Activated CD4-positive, alpha-beta memory T cell treated with anti-CD3 and anti-CD28 coated beads for 36 hours (primary cell): ENCODE data around the gene GATA2. TPM values are rescaled to one million over a fixed set of nuclear protein-coding genes. Genes with fewer than 3 reads are reported as not detected.

Source experiments
- CTCF ChIA-PET: fragments of 350-600 bp; sonication (Branson Sonifier 250); formaldehyde crosslinking; loops from one replicate; lab custom pipeline; 2021; ENCODE audit warnings: antibody characterized with exemption, inconsistent platforms; lab: Charles Lee
- POLR2A ChIA-PET: fragments of 350-600 bp; sonication (Branson Sonifier 250); formaldehyde crosslinking; loops from one replicate; lab custom pipeline; 2021; ENCODE audit warnings: antibody characterized with exemption; lab: Charles Lee
- DNase-seq: peaks from one replicate; pipeline ENCODE4 v3.0.0-alpha.2; 2020
- H3K27ac Mint-ChIP-seq: one replicate; pipeline ENCODE4 v1.8.0; 2021; ENCODE audit warnings: mixed read lengths
- H3K27me3 Mint-ChIP-seq: one replicate; pipeline ENCODE4 v1.8.0; 2021; ENCODE audit warnings: mixed read lengths
- H3K36me3 Mint-ChIP-seq: one replicate; pipeline ENCODE4 v1.8.0; 2021; ENCODE audit warnings: mixed read lengths
- H3K4me1 Mint-ChIP-seq: one replicate; pipeline ENCODE4 v1.8.0; 2021; ENCODE audit warnings: low read depth, mixed read lengths
- H3K4me3 Mint-ChIP-seq: one replicate; pipeline ENCODE4 v1.8.0; 2021; ENCODE audit warnings: mild to moderate bottlenecking, mixed read lengths
- H3K9me3 Mint-ChIP-seq: one replicate; pipeline ENCODE4 v1.8.0; 2021; ENCODE audit warnings: mixed read lengths
- intact Hi-C: fragments of 100-400 bp; cut with micrococcal nuclease; formaldehyde crosslinking; loops from one replicate; pipeline ENCODE4 v1.15.1; 2023
- total RNA-seq, 2 experiments: library from RNA; stranded (reverse); gene quantifications; one replicate each; pipeline ENCODE4 v1.2.3, GENCODE V29; 2021

GATA2 gene
- total RNA-seq, 2 experiments from 2014 or later: not detected

- no peak for DNase-seq
- H3K36me3 Mint-ChIP-seq: no peaks in the 10 kb centered on the region
- no peak overlapping the region for H3K27ac Mint-ChIP-seq
- no peaks in the 10 kb centered on the region for H3K9me3 Mint-ChIP-seq
- no peak overlapping the region for H3K4me3 Mint-ChIP-seq
- peaks cover 5% of the 10 kb centered on the region for H3K4me1 Mint-ChIP-seq
- intact Hi-C loops: no loop called here
- POLR2A ChIA-PET: no interaction called here
- CTCF ChIA-PET: interaction anchor here (0.8 to 1.6 kb wide), 5 partner anchors 12 to 72 kb away, joined by 3 to 19 read pairs (median 3); no protein-coding TSS in a partner anchor
- H3K27me3 Mint-ChIP-seq: peaks cover 41% of the 10 kb centered on the region
These were observed 6.0 kb upstream of the GATA2 start for GRCh38 chr3:128498901-128499530.

- H3K27me3 Mint-ChIP-seq: peaks cover 47% of the 10 kb centered on the region
- H3K27ac Mint-ChIP-seq: no peak overlapping the region
- H3K36me3 Mint-ChIP-seq: no peaks in the 10 kb centered on the region
- DNase-seq: no peak
- ChIA-PET POLR2A (no interaction called here), CTCF (interaction anchor here (0.8 to 1.8 kb wide), 12 partner anchors 9 to 291 kb away, joined by 3 to 25 read pairs (median 4); no protein-coding TSS in a partner anchor)
- peak overlapping the region; percentile 1 for H3K4me3 Mint-ChIP-seq
- H3K9me3 Mint-ChIP-seq: no peaks in the 10 kb centered on the region
- intact Hi-C loops: no loop called here
- peaks cover 7% of the 10 kb centered on the region for H3K4me1 Mint-ChIP-seq
These were observed 5.2 kb upstream of the GATA2 start for GRCh38 chr3:128498127-128498626.

GRCh38 chr3:128497305-128498126 lies 4.5 kb upstream of the GATA2 start:
- intact Hi-C loops: loop anchor here (1.0 kb wide), 1 partner anchor 71 kb away; no protein-coding TSS in a partner anchor
- H3K36me3 Mint-ChIP-seq: no peaks in the 10 kb centered on the region
- no peak overlapping the region for H3K27ac Mint-ChIP-seq
- H3K9me3 Mint-ChIP-seq: no peaks in the 10 kb centered on the region
- peak overlapping the region; percentile 60 for H3K4me3 Mint-ChIP-seq
- peak; percentile 77 for DNase-seq
- ChIA-PET CTCF (interaction anchor here (0.6 to 1.8 kb wide), 17 partner anchors 9 to 402 kb away, joined by 3 to 25 read pairs (median 3); no protein-coding TSS in a partner anchor), POLR2A (no interaction called here)
- peaks cover 7% of the 10 kb centered on the region for H3K4me1 Mint-ChIP-seq
- peaks cover 46% of the 10 kb centered on the region for H3K27me3 Mint-ChIP-seq

GRCh38 chr3:128496602-128497304 lies 3.8 kb upstream of the GATA2 start:
- peak overlapping the region; percentile 60 for H3K4me3 Mint-ChIP-seq
- no peaks in the 10 kb centered on the region for H3K36me3 Mint-ChIP-seq
- no peak for DNase-seq
- CTCF ChIA-PET: interaction anchor here (0.7 to 1.8 kb wide), 13 partner anchors 9 to 402 kb away, joined by 3 to 25 read pairs (median 3); no protein-coding TSS in a partner anchor
- no peaks in the 10 kb centered on the region for H3K9me3 Mint-ChIP-seq
- H3K27ac Mint-ChIP-seq: no peak overlapping the region
- H3K27me3 Mint-ChIP-seq: peaks cover 48% of the 10 kb centered on the region
- intact Hi-C loops: loop anchor here (1.0 kb wide), 1 partner anchor 70 kb away; no protein-coding TSS in a partner anchor
- peaks cover 12% of the 10 kb centered on the region for H3K4me1 Mint-ChIP-seq
- POLR2A ChIA-PET: no interaction called here

GRCh38 chr3:128496019-128496601 lies 3.1 kb upstream of the GATA2 start:
- Mint-ChIP-seq H3K9me3 (no peaks in the 10 kb centered on the region), H3K4me1 (peaks cover 15% of the 10 kb centered on the region), H3K36me3 (no peaks in the 10 kb centered on the region), H3K4me3 (no peak overlapping the region), H3K27ac (no peak overlapping the region), H3K27me3 (peaks cover 55% of the 10 kb centered on the region)
- DNase-seq: no peak
- POLR2A ChIA-PET: no interaction called here
- CTCF ChIA-PET: interaction anchor here (1.8 to 2.0 kb wide), 2 partner anchors 69 to 70 kb away, joined by 7 to 25 read pairs; no protein-coding TSS in a partner anchor
- intact Hi-C loops: no loop called here

GRCh38 chr3:128495435-128495970 lies 2.5 kb upstream of the GATA2 start:
- intact Hi-C loops: no loop called here
- ChIA-PET POLR2A (no interaction called here), CTCF (interaction anchor here (2.0 kb wide), 1 partner anchor 69 kb away, joined by 7 read pairs; no protein-coding TSS in a partner anchor)
- no peak overlapping the region for H3K4me3 Mint-ChIP-seq
- no peak overlapping the region for H3K27ac Mint-ChIP-seq
- no peaks in the 10 kb centered on the region for H3K36me3 Mint-ChIP-seq
- peaks cover 59% of the 10 kb centered on the region for H3K27me3 Mint-ChIP-seq
- H3K9me3 Mint-ChIP-seq: no peaks in the 10 kb centered on the region
- DNase-seq: no peak
- peaks cover 19% of the 10 kb centered on the region for H3K4me1 Mint-ChIP-seq

GRCh38 chr3:128494367-128494650 lies 1.3 kb upstream of the GATA2 start:
- Mint-ChIP-seq H3K36me3 (no peaks in the 10 kb centered on the region), H3K9me3 (no peaks in the 10 kb centered on the region), H3K27ac (no peak overlapping the region), H3K4me1 (peaks cover 24% of the 10 kb centered on the region), H3K4me3 (no peak overlapping the region), H3K27me3 (peaks cover 64% of the 10 kb centered on the region)
- ChIA-PET POLR2A (no interaction called here), CTCF (interaction anchor here (2.0 kb wide), 1 partner anchor 68 kb away, joined by 7 read pairs; no protein-coding TSS in a partner anchor)
- DNase-seq: peak; percentile 2
- intact Hi-C loops: loop anchor here (5.0 kb wide), 1 partner anchor 113 kb away; no protein-coding TSS in a partner anchor

- Mint-ChIP-seq H3K27ac (no peak overlapping the region), H3K4me1 (peaks cover 24% of the 10 kb centered on the region), H3K9me3 (no peaks in the 10 kb centered on the region), H3K36me3 (no peaks in the 10 kb centered on the region), H3K4me3 (no peak overlapping the region), H3K27me3 (peaks cover 61% of the 10 kb centered on the region)
- POLR2A ChIA-PET: no interaction called here
- CTCF ChIA-PET: interaction anchor here (2.7 kb wide), 1 partner anchor 68 kb away, joined by 16 read pairs; no protein-coding TSS in a partner anchor
- peak; percentile 8 for DNase-seq
- intact Hi-C loops: loop anchor here (2.0 to 5.0 kb wide), 2 partner anchors 114 to 419 kb away; no protein-coding TSS in a partner anchor
These were observed 767 bp upstream of the GATA2 start for GRCh38 chr3:128493570-128494366.

GRCh38 chr3:128491941-128492670 lies 895 bp downstream of the GATA2 start:
- peaks cover 29% of the 10 kb centered on the region for H3K4me1 Mint-ChIP-seq
- no peaks in the 10 kb centered on the region for H3K9me3 Mint-ChIP-seq
- H3K4me3 Mint-ChIP-seq: no peak overlapping the region
- H3K27me3 Mint-ChIP-seq: peaks cover 62% of the 10 kb centered on the region
- ChIA-PET CTCF (interaction anchor here (2.7 kb wide), 1 partner anchor 66 kb away, joined by 16 read pairs; no protein-coding TSS in a partner anchor), POLR2A (no interaction called here)
- no peaks in the 10 kb centered on the region for H3K36me3 Mint-ChIP-seq
- intact Hi-C loops: loop anchor here (1.0 to 5.0 kb wide), 3 partner anchors 9 to 417 kb away; no protein-coding TSS in a partner anchor
- peak; percentile 23 for DNase-seq
- H3K27ac Mint-ChIP-seq: no peak overlapping the region

GRCh38 chr3:128491691-128491940 lies 1.4 kb downstream of the GATA2 start:
- Mint-ChIP-seq H3K27me3 (peaks cover 61% of the 10 kb centered on the region), H3K9me3 (no peaks in the 10 kb centered on the region), H3K4me1 (peaks cover 30% of the 10 kb centered on the region), H3K4me3 (no peak overlapping the region), H3K36me3 (no peaks in the 10 kb centered on the region), H3K27ac (no peak overlapping the region)
- POLR2A ChIA-PET: no interaction called here
- intact Hi-C loops: loop anchor here (1.0 to 5.0 kb wide), 2 partner anchors 8 to 116 kb away; no protein-coding TSS in a partner anchor
- CTCF ChIA-PET: interaction anchor here (2.7 kb wide), 1 partner anchor 66 kb away, joined by 16 read pairs; no protein-coding TSS in a partner anchor
- no peak for DNase-seq
